ENCODE results near the gene NAP1L4.
"Not testable (repeated sequence)": the region's sequence is repeated elsewhere in the genome, so short reads cannot be mapped to it uniquely, and the experiment has no call there.

The NAP1L4 gene

GRCh38 chr11:2943711-2944118 lies 48.4 kb downstream of the NAP1L4 start:
- TF ChIP-seq, protein P1, sequence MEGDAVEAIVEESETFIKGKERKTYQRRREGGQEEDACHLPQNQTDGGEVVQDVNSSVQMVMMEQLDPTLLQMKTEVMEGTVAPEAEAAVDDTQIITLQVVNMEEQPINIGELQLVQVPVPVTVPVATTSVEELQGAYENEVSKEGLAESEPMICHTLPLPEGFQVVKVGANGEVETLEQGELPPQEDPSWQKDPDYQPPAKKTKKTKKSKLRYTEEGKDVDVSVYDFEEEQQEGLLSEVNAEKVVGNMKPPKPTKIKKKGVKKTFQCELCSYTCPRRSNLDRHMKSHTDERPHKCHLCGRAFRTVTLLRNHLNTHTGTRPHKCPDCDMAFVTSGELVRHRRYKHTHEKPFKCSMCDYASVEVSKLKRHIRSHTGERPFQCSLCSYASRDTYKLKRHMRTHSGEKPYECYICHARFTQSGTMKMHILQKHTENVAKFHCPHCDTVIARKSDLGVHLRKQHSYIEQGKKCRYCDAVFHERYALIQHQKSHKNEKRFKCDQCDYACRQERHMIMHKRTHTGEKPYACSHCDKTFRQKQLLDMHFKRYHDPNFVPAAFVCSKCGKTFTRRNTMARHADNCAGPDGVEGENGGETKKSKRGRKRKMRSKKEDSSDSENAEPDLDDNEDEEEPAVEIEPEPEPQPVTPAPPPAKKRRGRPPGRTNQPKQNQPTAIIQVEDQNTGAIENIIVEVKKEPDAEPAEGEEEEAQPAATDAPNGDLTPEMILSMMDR (conservative IDR thresholded peaks at IDR 0.05): no peak
- no peak overlapping the region for H3K27ac ChIP-seq

DNA sequence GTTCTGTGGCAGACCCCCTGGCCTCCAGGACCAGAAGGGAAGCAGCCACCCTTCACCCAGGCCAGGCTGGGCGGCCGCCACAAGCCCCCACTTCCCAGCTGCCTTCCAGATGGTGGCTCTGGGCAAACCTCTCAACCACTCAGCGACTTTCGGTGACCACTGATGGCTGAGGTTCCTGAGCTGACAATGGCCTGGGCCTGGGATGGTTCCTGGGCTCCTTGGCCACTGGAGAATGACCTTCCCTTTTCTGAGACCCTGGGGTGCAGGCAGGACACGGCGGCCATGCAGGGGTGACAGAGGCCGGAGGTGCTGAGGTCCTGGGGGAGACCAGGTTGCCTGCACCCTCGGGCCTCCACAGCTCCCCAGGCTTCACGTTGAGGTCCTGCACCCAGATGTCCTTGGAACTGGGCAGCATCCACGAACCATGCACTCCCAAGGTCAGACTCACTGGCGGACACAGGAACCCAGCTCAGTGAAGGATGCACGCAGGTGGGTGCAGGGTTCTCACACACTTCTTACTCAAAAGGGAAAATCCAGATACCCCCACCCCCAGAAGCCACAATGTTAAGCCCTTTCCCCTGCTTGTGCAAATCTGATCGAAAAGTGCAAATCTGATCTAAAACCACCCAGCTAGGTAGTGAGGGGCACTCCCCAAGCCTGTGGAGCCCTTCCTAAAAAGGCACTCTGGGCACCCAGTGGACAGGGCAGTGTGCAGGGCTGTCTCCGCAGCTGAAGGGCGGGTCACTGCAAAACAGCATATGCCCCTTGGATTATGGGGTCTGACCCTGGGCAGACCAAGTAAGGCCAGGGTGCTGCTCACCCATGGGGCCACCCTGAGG lies 49.0 kb downstream of the NAP1L4 start:
- H3K27ac ChIP-seq: no peak overlapping the region
- TF ChIP-seq, protein P1 (conservative IDR thresholded peaks at IDR 0.05): no peak

GRCh38 chr11:2942447-2942846 lies 49.7 kb downstream of the NAP1L4 start:
- no peak overlapping the region for H3K27ac ChIP-seq
- TF ChIP-seq, protein P1 (conservative IDR thresholded peaks at IDR 0.05): no peak

- TF ChIP-seq, protein P1 (conservative IDR thresholded peaks at IDR 0.05): no peak
- no peak overlapping the region for H3K27ac ChIP-seq
Measured at GRCh38 chr11:2940921-2941821, 51.0 kb downstream of the NAP1L4 start.

DNA sequence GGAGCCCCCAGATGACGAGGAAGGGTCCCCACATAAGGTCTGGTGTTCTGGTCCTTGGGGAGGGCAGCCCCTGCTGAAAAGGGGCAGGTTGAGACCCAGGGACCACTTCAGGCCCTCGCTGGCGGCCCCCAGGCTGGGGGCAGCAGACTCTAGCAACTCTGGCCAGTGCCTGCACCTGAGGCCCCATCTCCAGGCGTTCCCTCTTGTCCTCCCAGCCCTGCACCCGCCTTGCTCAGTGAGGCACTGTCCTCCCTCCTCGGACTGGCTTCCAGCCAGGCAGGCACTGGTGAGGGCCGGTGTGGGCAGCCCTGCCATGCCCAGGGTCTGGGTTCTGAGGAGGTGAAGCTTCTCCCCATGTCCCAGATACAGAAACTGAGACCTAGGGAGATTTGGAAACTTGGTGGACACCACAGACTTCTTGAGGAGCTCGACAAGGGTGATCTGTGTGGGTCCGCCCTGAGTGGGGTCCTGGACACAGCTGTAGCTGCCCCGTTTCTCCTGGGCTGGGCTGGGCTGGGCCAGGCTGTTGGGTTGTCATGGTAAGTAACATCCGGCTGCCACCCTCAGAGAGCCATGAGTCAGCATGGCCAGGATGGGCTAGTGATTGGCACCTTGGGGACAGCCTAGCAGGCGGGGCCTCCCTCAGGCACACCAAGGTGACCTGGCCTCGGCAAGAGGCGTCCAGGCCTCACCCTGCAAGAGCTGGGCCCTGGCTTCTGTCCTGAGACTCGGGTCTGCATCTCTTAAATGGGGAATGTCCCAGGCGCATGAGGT lies 51.8 kb downstream of the NAP1L4 start:
- no peak overlapping the region for H3K27ac ChIP-seq
- TF ChIP-seq, protein P1 (conservative IDR thresholded peaks at IDR 0.05): no peak

GRCh38 chr11:2938458-2939418 lies 53.4 kb downstream of the NAP1L4 start:
- not testable (repeated sequence) for H3K27ac ChIP-seq

- not testable (repeated sequence) for H3K27ac ChIP-seq
Measured at GRCh38 chr11:2937641-2938457, 54.3 kb downstream of the NAP1L4 start.
